Measurements from ENCODE around the gene MORN3.

The MORN3 gene

GRCh38 chr12:121709478-121709961, 40.1 kb upstream of the MORN3 start:
- TF ChIP-seq TEAD4 (IDR thresholded peaks at IDR 0.05) (no peak), TCF12 (IDR thresholded peaks at IDR 0.05; ENCODE audit: low read depth) (no peak), USF1 (IDR thresholded peaks at IDR 0.05) (no peak), TAF1 (IDR thresholded peaks at IDR 0.05; ENCODE audit: low read depth) (no peak), YY1 (IDR thresholded peaks at IDR 0.05; ENCODE audit: low read depth) (no peak), RAD21 (IDR thresholded peaks at IDR 0.05; ENCODE audit: low read depth) (no peak), CREB1 (IDR thresholded peaks at IDR 0.05; ENCODE audit: low read depth) (no peak), ZBTB7A (IDR thresholded peaks at IDR 0.05; ENCODE audit: low read depth) (no peak)

GRCh38 chr12:121708313-121709063, 39.0 kb upstream of the MORN3 start:
- TF ChIP-seq TCF12 (IDR thresholded peaks at IDR 0.05; ENCODE audit: low read depth) (no peak), RAD21 (IDR thresholded peaks at IDR 0.05; ENCODE audit: low read depth) (no peak), TEAD4 (IDR thresholded peaks at IDR 0.05) (no peak), USF1 (IDR thresholded peaks at IDR 0.05) (no peak)

GRCh38 chr12:121705514-121705913, 36.1 kb upstream of the MORN3 start:
- no peak for TF ChIP-seq CEBPB (IDR thresholded peaks at IDR 0.05)
- no peak for TF ChIP-seq CREB1 (IDR thresholded peaks at IDR 0.05; ENCODE audit: low read depth)
- TF ChIP-seq EP300 (IDR thresholded peaks at IDR 0.05; ENCODE audit: borderline replicate concordance): no peak
- TF ChIP-seq REST (IDR thresholded peaks at IDR 0.05; ENCODE audit: low read depth): no peak
- no peak for TF ChIP-seq RAD21 (IDR thresholded peaks at IDR 0.05; ENCODE audit: low read depth)
- no peak for TF ChIP-seq NFIC (IDR thresholded peaks at IDR 0.05)
- no peak for TF ChIP-seq TEAD4 (IDR thresholded peaks at IDR 0.05)
- TF ChIP-seq TCF12 (IDR thresholded peaks at IDR 0.05; ENCODE audit: low read depth): no peak
- no peak for TF ChIP-seq TAF1 (IDR thresholded peaks at IDR 0.05; ENCODE audit: low read depth)
- no peak for TF ChIP-seq MAX (IDR thresholded peaks at IDR 0.05)
- TF ChIP-seq USF1 (IDR thresholded peaks at IDR 0.05): no peak
- no peak for TF ChIP-seq FOXM1 (IDR thresholded peaks at IDR 0.05; ENCODE audit: borderline replicate concordance, low read depth)

GRCh38 chr12:121702944-121703343, 33.5 kb upstream of the MORN3 start:
- TF ChIP-seq REST (IDR thresholded peaks at IDR 0.05; ENCODE audit: low read depth) (no peak), FOXM1 (IDR thresholded peaks at IDR 0.05; ENCODE audit: borderline replicate concordance, low read depth) (no peak), RAD21 (IDR thresholded peaks at IDR 0.05; ENCODE audit: low read depth) (no peak), ZBTB7A (IDR thresholded peaks at IDR 0.05; ENCODE audit: low read depth) (no peak), TCF12 (IDR thresholded peaks at IDR 0.05; ENCODE audit: low read depth) (no peak), USF1 (IDR thresholded peaks at IDR 0.05) (no peak), MAX (IDR thresholded peaks at IDR 0.05) (no peak), TEAD4 (IDR thresholded peaks at IDR 0.05) (no peak)

- TF ChIP-seq TEAD4 (IDR thresholded peaks at IDR 0.05): no peak
- no peak for TF ChIP-seq NFIC (IDR thresholded peaks at IDR 0.05)
- no peak for TF ChIP-seq FOXM1 (IDR thresholded peaks at IDR 0.05; ENCODE audit: borderline replicate concordance, low read depth)
- no peak for TF ChIP-seq RAD21 (IDR thresholded peaks at IDR 0.05; ENCODE audit: low read depth)
- no peak for TF ChIP-seq EGR1 (IDR thresholded peaks at IDR 0.05)
- TF ChIP-seq USF1 (IDR thresholded peaks at IDR 0.05): no peak
- TF ChIP-seq MAX (IDR thresholded peaks at IDR 0.05): no peak
- no peak for TF ChIP-seq REST (IDR thresholded peaks at IDR 0.05; ENCODE audit: low read depth)
- TF ChIP-seq YY1 (IDR thresholded peaks at IDR 0.05; ENCODE audit: low read depth): no peak
- TF ChIP-seq TCF12 (IDR thresholded peaks at IDR 0.05; ENCODE audit: low read depth): no peak
- TF ChIP-seq EP300 (IDR thresholded peaks at IDR 0.05; ENCODE audit: borderline replicate concordance): no peak
- TF ChIP-seq CEBPB (IDR thresholded peaks at IDR 0.05): no peak
Measured at GRCh38 chr12:121701667-121702277, 32.3 kb upstream of the MORN3 start.
